SKM-1 (cell line): Measurements from ENCODE around the gene CCDC92B.

Experiments
- DNase-seq: peaks from one replicate; lab custom pipeline; 2025; ENCODE audit not compliant: unreplicated experiment; lab: John Stamatoyannopoulos, UW

The CCDC92B gene

GRCh38 chr17:2723505-2723996, 25.9 kb downstream of the CCDC92B start:
- DNase-seq, result no peak

GRCh38 chr17:2722611-2723010, 26.8 kb downstream of the CCDC92B start:
- no peak for DNase-seq

- no peak for DNase-seq
These were observed 27.8 kb downstream of the CCDC92B start for GRCh38 chr17:2721603-2722002.

- no peak for DNase-seq
These were observed 29.6 kb downstream of the CCDC92B start for GRCh38 chr17:2719861-2720260.

GRCh38 chr17:2718150-2718938, 31.1 kb downstream of the CCDC92B start:
- no peak for DNase-seq

- DNase-seq, result no peak
These were observed 32.8 kb downstream of the CCDC92B start for GRCh38 chr17:2716649-2717048.

GRCh38 chr17:2713881-2714280, 35.6 kb downstream of the CCDC92B start:
- no peak for DNase-seq

- no peak for DNase-seq
These were observed 37.0 kb downstream of the CCDC92B start for GRCh38 chr17:2712300-2713043.

GRCh38 chr17:2711608-2712299, 37.7 kb downstream of the CCDC92B start, which contains the start of gene CLUH:
Gene CLUH (minus strand): TSS chr17:2711764. CDS start chr17:2711661, 103 bp downstream.
- DNase-seq, result peak; percentile 54

GRCh38 chr17:2710803-2711607, 38.4 kb downstream of the CCDC92B start:
- no peak for DNase-seq

- no peak for DNase-seq
These were observed 39.2 kb downstream of the CCDC92B start for GRCh38 chr17:2710071-2710802.

GRCh38 chr17:2709183-2709661, 40.2 kb downstream of the CCDC92B start:
- DNase-seq, result no peak

- no peak for DNase-seq
These were observed 40.8 kb downstream of the CCDC92B start for GRCh38 chr17:2708585-2709182.

- no peak for DNase-seq
These were observed 41.5 kb downstream of the CCDC92B start for GRCh38 chr17:2707721-2708584.

- no peak for DNase-seq
These were observed 42.4 kb downstream of the CCDC92B start for GRCh38 chr17:2706911-2707510.

GRCh38 chr17:2705888-2706795, 43.3 kb downstream of the CCDC92B start:
- no peak for DNase-seq

- DNase-seq, result no peak
These were observed 44.2 kb downstream of the CCDC92B start for GRCh38 chr17:2705263-2705662.
